Measurements from ENCODE around the gene TMEM26. TPM values are rescaled to one million over a fixed set of nuclear protein-coding genes. Genes with fewer than 3 reads are reported as not detected.

Gene TMEM26
- total and polyA plus RNA-seq, 11 donors, result 0.07 to 1.1 (median 0.31) TPM

DNA sequence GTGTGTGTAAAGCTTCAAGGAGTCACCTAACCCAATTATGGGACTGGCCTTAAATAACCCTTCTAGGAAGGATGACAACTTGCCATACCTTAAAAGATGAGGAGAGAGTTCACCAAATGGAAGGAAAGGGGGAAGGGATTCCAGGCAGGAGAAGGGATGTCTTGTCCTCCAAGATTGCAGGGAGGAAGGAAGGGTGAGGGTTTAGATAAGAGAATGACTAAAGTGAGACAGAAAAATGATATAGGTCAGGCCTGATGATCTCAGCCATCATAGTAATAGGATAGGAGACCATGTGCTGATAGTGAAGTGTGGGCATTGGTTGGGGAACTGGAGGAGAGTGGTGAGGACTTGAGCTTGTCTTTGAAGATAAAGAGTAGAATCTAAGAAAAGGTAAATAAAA lies 7.7 kb upstream of the TMEM26 start:
- DNase-seq, result no peak
- TF ChIP-seq POLR2A (IDR thresholded peaks at IDR 0.05), result no peak
- TF ChIP-seq, protein P1, sequence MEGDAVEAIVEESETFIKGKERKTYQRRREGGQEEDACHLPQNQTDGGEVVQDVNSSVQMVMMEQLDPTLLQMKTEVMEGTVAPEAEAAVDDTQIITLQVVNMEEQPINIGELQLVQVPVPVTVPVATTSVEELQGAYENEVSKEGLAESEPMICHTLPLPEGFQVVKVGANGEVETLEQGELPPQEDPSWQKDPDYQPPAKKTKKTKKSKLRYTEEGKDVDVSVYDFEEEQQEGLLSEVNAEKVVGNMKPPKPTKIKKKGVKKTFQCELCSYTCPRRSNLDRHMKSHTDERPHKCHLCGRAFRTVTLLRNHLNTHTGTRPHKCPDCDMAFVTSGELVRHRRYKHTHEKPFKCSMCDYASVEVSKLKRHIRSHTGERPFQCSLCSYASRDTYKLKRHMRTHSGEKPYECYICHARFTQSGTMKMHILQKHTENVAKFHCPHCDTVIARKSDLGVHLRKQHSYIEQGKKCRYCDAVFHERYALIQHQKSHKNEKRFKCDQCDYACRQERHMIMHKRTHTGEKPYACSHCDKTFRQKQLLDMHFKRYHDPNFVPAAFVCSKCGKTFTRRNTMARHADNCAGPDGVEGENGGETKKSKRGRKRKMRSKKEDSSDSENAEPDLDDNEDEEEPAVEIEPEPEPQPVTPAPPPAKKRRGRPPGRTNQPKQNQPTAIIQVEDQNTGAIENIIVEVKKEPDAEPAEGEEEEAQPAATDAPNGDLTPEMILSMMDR (IDR thresholded peaks at IDR 0.05), result no peak
- no peak overlapping the region for H3K27ac ChIP-seq
- no peak for ATAC-seq
- intact Hi-C loops (cut with DNase I), result no loop called here
- H3K9me3 ChIP-seq, result no peaks in the 10 kb centered on the region
- H3K27me3 ChIP-seq, result peaks cover 0 to 5% (median 0%) of the 10 kb centered on the region in 9 donors
- H3K36me3 ChIP-seq, result no peaks in the 10 kb centered on the region
- peaks cover 0 to 23% (median 0%) of the 10 kb centered on the region in 12 donors for H3K4me1 ChIP-seq
- H3K4me3 ChIP-seq, result no peak overlapping the region

DNA sequence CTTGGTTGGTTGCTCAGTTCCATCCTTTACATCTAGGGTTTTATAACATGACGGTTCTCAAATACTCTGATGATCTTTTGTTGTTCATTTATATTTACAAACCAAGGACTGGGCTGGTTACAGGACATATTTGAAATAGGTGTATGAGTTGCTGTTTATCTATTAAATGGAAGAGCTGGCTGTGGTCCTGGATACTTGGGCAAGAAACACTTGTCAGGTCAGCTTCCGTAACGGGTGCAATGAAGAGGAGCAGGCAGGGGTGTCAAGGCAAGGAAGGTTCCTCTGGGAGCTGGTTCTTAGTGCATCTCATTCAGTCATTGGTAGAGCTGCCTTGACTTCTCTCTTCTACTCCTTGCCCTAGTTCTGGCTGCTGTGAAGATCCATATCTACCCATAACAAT lies 4.8 kb upstream of the TMEM26 start:
- H3K36me3 ChIP-seq, result no peaks in the 10 kb centered on the region
- WGBS, 4 donors, result 63 to 98% (median 93%) methylated on average over 3 of the region's 3 CpGs
- H3K27me3 ChIP-seq, result peaks cover 0 to 19% (median 4%) of the 10 kb centered on the region in 9 donors
- intact Hi-C loops (cut with DNase I), result no loop called here
- no peak overlapping the region for H3K27ac ChIP-seq
- no peak overlapping the region for H3K4me3 ChIP-seq
- no peak for ATAC-seq
- TF ChIP-seq POLR2A (IDR thresholded peaks at IDR 0.05), result no peak
- TF ChIP-seq, protein P1 (IDR thresholded peaks at IDR 0.05), result no peak
- no peaks in the 10 kb centered on the region for H3K9me3 ChIP-seq
- H3K4me1 ChIP-seq, result peaks cover 0 to 21% (median 3%) of the 10 kb centered on the region in 12 donors
- DNase-seq, result no peak

DNA sequence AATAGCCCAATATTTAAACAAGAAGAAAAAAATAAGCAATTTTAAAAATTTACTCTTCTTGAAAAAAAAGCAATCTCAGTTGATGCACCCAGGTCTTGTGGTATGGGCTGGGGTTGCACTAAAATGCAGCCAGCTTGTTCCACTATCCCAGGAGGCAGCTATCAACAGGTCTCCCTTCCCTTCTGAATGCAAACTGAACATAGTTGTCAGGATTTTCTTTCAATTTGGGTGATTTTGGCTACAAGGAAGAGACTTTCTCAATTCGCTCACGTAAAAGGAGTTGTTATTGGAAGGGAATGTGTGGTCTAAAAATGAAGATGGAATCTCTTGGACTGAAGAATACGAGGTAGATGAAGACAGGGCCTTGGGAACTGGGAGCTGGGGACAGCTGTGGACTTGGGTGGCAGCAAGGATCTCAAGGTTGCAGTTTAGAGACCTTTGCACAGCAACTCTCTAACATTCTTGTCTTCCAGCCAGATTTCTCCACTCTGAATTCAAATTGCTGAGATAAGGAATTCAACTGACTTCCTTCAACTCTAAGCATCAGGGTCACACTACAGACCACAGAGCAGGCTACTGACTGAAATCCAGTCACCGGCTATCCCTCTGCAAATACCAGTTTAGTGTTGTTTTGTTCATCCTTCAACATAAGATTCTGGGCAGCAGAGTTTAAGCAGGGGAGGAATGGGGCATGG lies 3.1 kb upstream of the TMEM26 start:
- H3K4me3 ChIP-seq, result no peak overlapping the region
- 55 to 67% (median 61%) methylated on average over 4 of the region's 4 CpGs for WGBS, 4 donors
- no peaks in the 10 kb centered on the region for H3K36me3 ChIP-seq
- H3K4me1 ChIP-seq, result peaks cover 0 to 32% (median 7%) of the 10 kb centered on the region in 12 donors
- H3K27me3 ChIP-seq, result peaks cover 0 to 32% (median 10%) of the 10 kb centered on the region in 9 donors
- ATAC-seq (peak in 1 of 4 donors; percentile 45), DNase-seq (no peak)
- H3K9me3 ChIP-seq, result no peaks in the 10 kb centered on the region
- TF ChIP-seq, protein P1 (IDR thresholded peaks at IDR 0.05), result no peak
- TF ChIP-seq POLR2A (IDR thresholded peaks at IDR 0.05), result no peak
- intact Hi-C loops (cut with DNase I), result no loop called here
- H3K27ac ChIP-seq, result no peak overlapping the region

DNA sequence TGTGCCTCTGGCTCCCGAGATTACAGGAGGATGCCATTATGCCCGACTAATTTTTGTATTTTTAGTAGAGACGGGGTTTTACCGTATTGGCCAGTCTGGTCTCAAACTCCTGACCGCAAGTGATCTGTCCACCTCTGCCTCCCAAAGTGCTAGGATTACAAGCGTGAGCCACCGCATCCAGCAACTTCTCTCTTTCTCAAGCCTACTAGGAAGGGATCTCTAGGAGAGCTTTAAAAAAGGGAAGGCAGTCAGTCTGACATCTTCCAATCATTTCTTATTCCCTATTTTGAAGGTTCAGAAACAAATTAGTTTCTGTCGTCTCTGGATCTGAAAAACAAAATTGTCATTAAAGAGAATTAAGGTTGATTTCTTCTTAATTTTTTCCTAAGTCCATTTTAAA lies 2.5 kb upstream of the TMEM26 start:
- WGBS, 4 donors, result 93 to 97% (median 95%) methylated on average over 8 of the region's 8 CpGs
- H3K4me3 ChIP-seq, result no peak overlapping the region
- no peak for DNase-seq
- no peaks in the 10 kb centered on the region for H3K9me3 ChIP-seq
- H3K27me3 ChIP-seq, result peaks cover 0 to 32% (median 10%) of the 10 kb centered on the region in 9 donors
- TF ChIP-seq, protein P1 (IDR thresholded peaks at IDR 0.05), result no peak
- no peak for TF ChIP-seq POLR2A (IDR thresholded peaks at IDR 0.05)
- H3K4me1 ChIP-seq, result peaks cover 0 to 32% (median 7%) of the 10 kb centered on the region in 12 donors
- intact Hi-C loops (cut with DNase I), result no loop called here
- H3K36me3 ChIP-seq, result no peaks in the 10 kb centered on the region
- no peak overlapping the region for H3K27ac ChIP-seq
- ATAC-seq, result no peak

Measured in heart left ventricle (tissue), 16 donors.